Measurements from ENCODE around the gene LZTS3. TPM values are rescaled to one million over a fixed set of nuclear protein-coding genes. Genes with fewer than 3 reads are reported as not detected.

The LZTS3 gene
- total and polyA plus RNA-seq, 10 of the 15 experiments (the other 5 are each of a cell fraction or from before 2014, with no cell fraction given) = 0.03 to 0.90 (median 0.22) TPM

GRCh38 chr20:3166338-3166912 is 6.9 kb downstream of the LZTS3 start:
- CTCF ChIA-PET = no interaction called here
- intact Hi-C loops (cut with micrococcal nuclease; ENCODE audit: unreplicated experiment) (no loop called here), in situ Hi-C loops (cut with MboI) (no loop called here)
- DNase-seq (ENCODE audit: low read depth, low spot score) = no peak
- Histone ChIP-seq H3K9ac (ENCODE audit: control insufficient read depth, insufficient read depth, low read length) (no peak overlapping the region), H3K4me2 (ENCODE audit: control insufficient read depth, insufficient read depth) (no peak overlapping the region), H3K27me3 (replicated peaks in 1 of 2; ENCODE audit: control insufficient read depth in 2 of 2, insufficient read depth in 2 of 2, low read length in 1 of 2) (peaks cover 1 to 3% of the 10 kb centered on the region in 2 experiments; a peak in 3 of 4 replicates), H3K27ac (ENCODE audit: control insufficient read depth, insufficient read depth) (no peak overlapping the region), H3K9me3 (replicated peaks; ENCODE audit: control insufficient read depth, insufficient read depth, low read length) (no peaks in the 10 kb centered on the region), H3K4me1 (ENCODE audit: control insufficient read depth, insufficient read depth, low read length) (no peaks in the 10 kb centered on the region), H4K20me1 (ENCODE audit: control insufficient read depth, insufficient read depth) (no peaks in the 10 kb centered on the region), H3K36me3 (ENCODE audit: control insufficient read depth in 2 of 2, insufficient read depth in 2 of 2, low read length in 1 of 2) (no peaks in the 10 kb centered on the region), H3K79me2 (ENCODE audit: control insufficient read depth, insufficient read depth, low read length) (no peaks in the 10 kb centered on the region), H2AFZ (ENCODE audit: control insufficient read depth, low read depth, low read length) (no peak overlapping the region), H3K4me3 (no peak overlapping the region)
- POLR2A ChIA-PET = no interaction called here
- SMC1A ChIA-PET (ENCODE audit: uncharacterized antibody, unreplicated experiment) = no interaction called here
- WGBS (ENCODE audit: insufficient coverage, insufficient replicate concordance, low lambda C conversion rate, missing lambda C conversion rate) = 55% methylated on average over 13 of the region's 13 CpGs
- TF ChIP-seq RCOR1 (conservative IDR thresholded peaks at IDR 0.05; ENCODE audit: low read depth, low read length) (no peak), ZBED1 (IDR thresholded peaks at IDR 0.05; ENCODE audit: borderline replicate concordance) (no peak), DPF2 (IDR thresholded peaks at IDR 0.05) (no peak), NBN (IDR thresholded peaks at IDR 0.05) (no peak), ETV6 (conservative IDR thresholded peaks at IDR 0.05 in 1 of 2, IDR thresholded peaks at IDR 0.05 in 1 of 2; ENCODE audit: borderline replicate concordance in 1 of 2, low read depth in 1 of 2) (no peak), CHD1 (IDR thresholded peaks at IDR 0.05; ENCODE audit: low read depth, low read length) (no peak), TCF7 (IDR thresholded peaks at IDR 0.05; ENCODE audit: borderline replicate concordance) (no peak), E2F8 (IDR thresholded peaks at IDR 0.05; ENCODE audit: low read depth, partially characterized antibody) (no peak), RBBP5 (conservative IDR thresholded peaks at IDR 0.05) (no peak)
- FAIRE-seq = no peak
- RAD21 ChIA-PET (ENCODE audit: unreplicated experiment) = no interaction called here
- no TSS peak for BruUV-seq (replicated peaks)
- ATAC-seq = no peak
